SK-N-SH treated with all-trans-retinoic acid at 6 μM for 48 hours (cell line): ENCODE measurements around the gene ULK4.

Source experiments
- ARNTL ChIP-seq: fragments of 450-650 bp; formaldehyde crosslinking; IDR thresholded peaks from 2 replicates; pipeline ENCODE4 v1.5.0; 2020; ENCODE audit warnings: low read depth, mild to moderate bottlenecking, moderate library complexity, borderline replicate concordance
- CSRNP3 ChIP-seq: fragments of 250-450 bp; sonication (Bioruptor Pico); IDR thresholded peaks from 2 replicates; pipeline ENCODE4 v1.5.1; 2021; ENCODE audit warnings: mild to moderate bottlenecking, moderate library complexity
- RARB ChIP-seq: fragments of 250-450 bp; sonication (Bioruptor Pico); IDR thresholded peaks from 2 replicates; pipeline ENCODE4 v1.8.0; 2021; ENCODE audit warnings: mild to moderate bottlenecking, moderate library complexity
- TCF4 ChIP-seq: fragments of 250-450 bp; sonication (Bioruptor Pico); IDR thresholded peaks from 2 replicates; pipeline ENCODE4 v1.8.0; 2021; ENCODE audit warnings: mild to moderate bottlenecking, moderate library complexity, borderline replicate concordance
- ZFP3 ChIP-seq: fragments of 250-450 bp; sonication (Bioruptor Pico); IDR thresholded peaks from 2 replicates; pipeline ENCODE4 v1.5.0; 2020; ENCODE audit warnings: mild to moderate bottlenecking, moderate library complexity
- ZFP30 ChIP-seq: fragments of 450-650 bp; formaldehyde crosslinking; IDR thresholded peaks from 2 replicates; pipeline ENCODE4 v1.5.0; 2022; ENCODE audit warnings: mild to moderate bottlenecking, moderate library complexity
- ZNF565 ChIP-seq: fragments of 450-650 bp; formaldehyde crosslinking; conservative IDR thresholded peaks from 2 replicates; pipeline ENCODE4 v1.5.0; 2020; ENCODE audit warnings: low read depth, mild to moderate bottlenecking, moderate library complexity
- ZNF70 ChIP-seq: fragments of 450-650 bp; formaldehyde crosslinking; IDR thresholded peaks from 2 replicates; pipeline ENCODE4 v1.5.0; 2020; ENCODE audit warnings: mild to moderate bottlenecking, moderate library complexity
- ZNF8 ChIP-seq: fragments of 450-650 bp; formaldehyde crosslinking; IDR thresholded peaks from 2 replicates; pipeline ENCODE4 v1.5.0; 2020; ENCODE audit warnings: mild to moderate bottlenecking, moderate library complexity
- TF ChIP-seq, protein P1 (sequence below): fragments of 250-450 bp; sonication (Bioruptor Pico); IDR thresholded peaks from 2 replicates; pipeline ENCODE4 v1.8.0; 2020; ENCODE audit warnings: mild to moderate bottlenecking, moderate library complexity, borderline replicate concordance

GRCh38 chr3:41356775-41357174 lies 605.1 kb downstream of the ULK4 start:
- TF ChIP-seq ZNF70 (no peak), ZFP30 (CRISPR knock-in tag) (no peak), ZNF8 (CRISPR knock-in tag) (no peak), ARNTL (no peak), TCF4 (CRISPR knock-in tag) (no peak), CSRNP3 (CRISPR knock-in tag) (no peak), ZFP3 (no peak), ZNF565 (CRISPR knock-in tag) (no peak), RARB (CRISPR knock-in tag) (no peak)
- TF ChIP-seq, protein P1, sequence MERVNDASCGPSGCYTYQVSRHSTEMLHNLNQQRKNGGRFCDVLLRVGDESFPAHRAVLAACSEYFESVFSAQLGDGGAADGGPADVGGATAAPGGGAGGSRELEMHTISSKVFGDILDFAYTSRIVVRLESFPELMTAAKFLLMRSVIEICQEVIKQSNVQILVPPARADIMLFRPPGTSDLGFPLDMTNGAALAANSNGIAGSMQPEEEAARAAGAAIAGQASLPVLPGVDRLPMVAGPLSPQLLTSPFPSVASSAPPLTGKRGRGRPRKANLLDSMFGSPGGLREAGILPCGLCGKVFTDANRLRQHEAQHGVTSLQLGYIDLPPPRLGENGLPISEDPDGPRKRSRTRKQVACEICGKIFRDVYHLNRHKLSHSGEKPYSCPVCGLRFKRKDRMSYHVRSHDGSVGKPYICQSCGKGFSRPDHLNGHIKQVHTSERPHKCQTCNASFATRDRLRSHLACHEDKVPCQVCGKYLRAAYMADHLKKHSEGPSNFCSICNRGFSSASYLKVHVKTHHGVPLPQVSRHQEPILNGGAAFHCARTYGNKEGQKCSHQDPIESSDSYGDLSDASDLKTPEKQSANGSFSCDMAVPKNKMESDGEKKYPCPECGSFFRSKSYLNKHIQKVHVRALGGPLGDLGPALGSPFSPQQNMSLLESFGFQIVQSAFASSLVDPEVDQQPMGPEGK (CRISPR knock-in tag) = no peak
